Natural killer cell (primary cell): ENCODE data around the gene TEAD1. TPM values are rescaled to one million over a fixed set of nuclear protein-coding genes. Genes with fewer than 3 reads are reported as not detected.

Source experiments
- ATAC-seq, 3 donors: fragments of 150-1000 bp in 2 of 3; fragments of 200-7000 bp in 1 of 3; cut with Tn5 transposase; 1 replicate in 1 of 3; 2 replicates in 2 of 3; pipeline ENCODE4 v1.10.0; 2021; ENCODE audit warnings: mild to moderate bottlenecking in 2 of 3, moderate library complexity in 2 of 3
- DNase-seq, 2 donors: peaks; one replicate each; pipeline versions ENCODE4 v3.0.0 to v3.0.0-alpha.2; 2013 to 2021; ENCODE audit warnings: mixed read lengths in 1 of 2
- H3K27ac ChIP-seq: one replicate; pipeline ENCODE4 v1.5.1; 2013; ENCODE audit warnings: mild to moderate bottlenecking, low read length
- H3K27me3 ChIP-seq: one replicate; pipeline ENCODE4 v1.6.1; 2013; ENCODE audit warnings: low read length; ENCODE audit not compliant: control insufficient read depth, insufficient read depth
- H3K36me3 ChIP-seq: one replicate; pipeline ENCODE4 v1.6.1; 2013; ENCODE audit warnings: low read length; ENCODE audit not compliant: control insufficient read depth, insufficient read depth
- H3K4me1 ChIP-seq: one replicate; pipeline ENCODE4 v1.6.1; 2013; ENCODE audit warnings: low read length; ENCODE audit not compliant: control insufficient read depth, insufficient read depth
- H3K4me3 ChIP-seq: one replicate; pipeline ENCODE4 v1.5.1; 2013; ENCODE audit warnings: low read length
- H3K9me3 ChIP-seq: one replicate; pipeline ENCODE4 v1.6.1; 2013; ENCODE audit warnings: low read length; ENCODE audit not compliant: control insufficient read depth, insufficient read depth
- H3K27ac Mint-ChIP-seq, 2 donors: one replicate each; pipeline ENCODE4 v1.8.0; 2022; ENCODE audit warnings: mild to moderate bottlenecking in 2 of 2, mixed read lengths in 2 of 2, moderate library complexity in 1 of 2
- H3K27me3 Mint-ChIP-seq, 2 donors: one replicate each; pipeline ENCODE4 v1.8.0; 2022; ENCODE audit warnings: low read depth in 2 of 2, mixed read lengths in 2 of 2
- H3K36me3 Mint-ChIP-seq: one replicate; pipeline ENCODE4 v1.8.0; 2022; ENCODE audit warnings: mixed read lengths
- H3K4me1 Mint-ChIP-seq, 2 donors: one replicate each; pipeline ENCODE4 v1.8.0; 2022; ENCODE audit warnings: mixed read lengths in 2 of 2
- H3K4me3 Mint-ChIP-seq: one replicate; pipeline ENCODE4 v1.8.0; 2022; ENCODE audit warnings: mild to moderate bottlenecking, moderate library complexity, mixed read lengths
- H3K9me3 Mint-ChIP-seq, 2 donors: one replicate each; pipeline ENCODE4 v1.8.0; 2022; ENCODE audit warnings: mixed read lengths in 2 of 2
- WGBS: methylation state at CpG from one replicate; pipeline ENCODE4 v1.1.7; 2013; ENCODE audit warnings: missing lambda C conversion rate; ENCODE audit not compliant: insufficient coverage; 5-methylcytosine and 5-hydroxymethylcytosine counted together
- intact Hi-C: fragments of 100-400 bp; cut with micrococcal nuclease; formaldehyde crosslinking; loops from one replicate; pipeline ENCODE4 v1.14.2; 2022
- total RNA-seq, 4 donors: library from RNA; stranded (reverse); fragments of 120-200 nt in 1 of 4; gene quantifications; one replicate each; pipeline versions ENCODE4 v1.2.3 to v1.2.4, GENCODE V29; 2013 to 2022
- TF ChIP-seq, protein P1 (sequence below): fragments of 200-600 bp; IDR thresholded peaks from one replicate; pipeline ENCODE4 v1.8.0; 2022; ENCODE audit warnings: antibody characterized with exemption

The TEAD1 gene
- total RNA-seq, 3 donors from 2014 or later (not counting 1 experiment from before 2014, with no cell fraction given), result not detected

DNA sequence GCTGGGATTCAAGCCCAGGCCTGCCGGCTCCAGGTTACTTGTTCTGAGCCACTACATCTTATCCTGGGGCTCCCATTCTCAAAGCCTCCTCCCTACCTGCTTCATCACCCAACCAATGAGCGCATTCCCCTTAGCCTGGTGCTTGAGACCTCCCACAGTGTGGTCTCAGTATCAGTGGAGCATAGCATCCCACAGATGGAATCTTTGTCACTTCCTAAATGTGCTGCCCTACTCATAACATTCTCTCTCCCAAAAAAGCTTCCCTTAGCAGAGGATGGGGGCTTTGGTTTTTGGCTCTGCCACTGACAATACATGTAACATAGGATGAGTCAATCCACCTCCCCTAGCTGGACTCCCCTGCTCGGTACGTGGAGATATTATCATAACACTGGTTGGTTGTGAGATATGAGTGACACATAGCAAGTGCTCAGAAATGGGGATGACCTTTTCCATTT lies 28.8 kb downstream of the TEAD1 start:
- Histone ChIP-seq H3K4me1 (no peaks in the 10 kb centered on the region), H3K27ac (no peak overlapping the region), H3K36me3 (no peaks in the 10 kb centered on the region), H3K4me3 (no peak overlapping the region), H3K9me3 (no peaks in the 10 kb centered on the region), H3K27me3 (peaks cover 4% of the 10 kb centered on the region)
- TF ChIP-seq, protein P1, sequence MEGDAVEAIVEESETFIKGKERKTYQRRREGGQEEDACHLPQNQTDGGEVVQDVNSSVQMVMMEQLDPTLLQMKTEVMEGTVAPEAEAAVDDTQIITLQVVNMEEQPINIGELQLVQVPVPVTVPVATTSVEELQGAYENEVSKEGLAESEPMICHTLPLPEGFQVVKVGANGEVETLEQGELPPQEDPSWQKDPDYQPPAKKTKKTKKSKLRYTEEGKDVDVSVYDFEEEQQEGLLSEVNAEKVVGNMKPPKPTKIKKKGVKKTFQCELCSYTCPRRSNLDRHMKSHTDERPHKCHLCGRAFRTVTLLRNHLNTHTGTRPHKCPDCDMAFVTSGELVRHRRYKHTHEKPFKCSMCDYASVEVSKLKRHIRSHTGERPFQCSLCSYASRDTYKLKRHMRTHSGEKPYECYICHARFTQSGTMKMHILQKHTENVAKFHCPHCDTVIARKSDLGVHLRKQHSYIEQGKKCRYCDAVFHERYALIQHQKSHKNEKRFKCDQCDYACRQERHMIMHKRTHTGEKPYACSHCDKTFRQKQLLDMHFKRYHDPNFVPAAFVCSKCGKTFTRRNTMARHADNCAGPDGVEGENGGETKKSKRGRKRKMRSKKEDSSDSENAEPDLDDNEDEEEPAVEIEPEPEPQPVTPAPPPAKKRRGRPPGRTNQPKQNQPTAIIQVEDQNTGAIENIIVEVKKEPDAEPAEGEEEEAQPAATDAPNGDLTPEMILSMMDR, result no peak
- no peaks in the 10 kb centered on the region for H3K9me3 Mint-ChIP-seq
- no peak for ATAC-seq
- no peak for DNase-seq
- no peak overlapping the region for H3K4me3 Mint-ChIP-seq
- no peaks in the 10 kb centered on the region for H3K4me1 Mint-ChIP-seq
- intact Hi-C loops, result no loop called here
- H3K36me3 Mint-ChIP-seq, result no peaks in the 10 kb centered on the region
- 92% methylated on average over 2 of the region's 4 CpGs for WGBS
- no peak overlapping the region for H3K27ac Mint-ChIP-seq
- peaks cover 37 to 69% of the 10 kb centered on the region in 2 donors for H3K27me3 Mint-ChIP-seq

DNA sequence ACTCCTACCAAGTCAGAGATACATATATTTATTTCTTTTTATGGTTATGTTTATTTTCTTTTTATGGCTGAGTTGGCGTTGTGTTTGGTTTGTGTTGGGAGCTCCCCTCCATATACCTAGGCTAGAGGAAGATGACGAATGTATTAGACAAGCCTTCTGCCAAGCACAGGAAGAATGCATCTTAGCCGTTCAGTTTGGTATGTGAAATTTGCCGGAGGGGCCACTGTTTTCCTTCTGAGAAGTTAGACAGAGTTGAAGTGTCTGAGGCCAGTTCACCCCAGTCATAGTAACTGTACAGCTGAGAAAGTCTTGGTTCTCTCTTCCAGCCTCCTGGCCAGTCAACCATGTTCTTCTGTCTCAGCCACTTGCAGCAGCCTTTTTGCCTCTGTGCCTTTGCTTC lies 29.8 kb downstream of the TEAD1 start:
- Histone ChIP-seq H3K27ac (no peak overlapping the region), H3K4me3 (no peak overlapping the region), H3K36me3 (no peaks in the 10 kb centered on the region), H3K27me3 (peaks cover 5% of the 10 kb centered on the region), H3K4me1 (no peaks in the 10 kb centered on the region), H3K9me3 (no peaks in the 10 kb centered on the region)
- DNase-seq, result no peak
- Mint-ChIP-seq H3K36me3 (no peaks in the 10 kb centered on the region), H3K4me3 (no peak overlapping the region), H3K27me3 (peaks cover 35 to 63% of the 10 kb centered on the region in 2 donors), H3K4me1 (no peaks in the 10 kb centered on the region), H3K9me3 (no peaks in the 10 kb centered on the region), H3K27ac (no peak overlapping the region)
- TF ChIP-seq, protein P1, result no peak
- intact Hi-C loops, result no loop called here
- 54% methylated on average over 3 of the region's 4 CpGs for WGBS
- ATAC-seq, result no peak

DNA sequence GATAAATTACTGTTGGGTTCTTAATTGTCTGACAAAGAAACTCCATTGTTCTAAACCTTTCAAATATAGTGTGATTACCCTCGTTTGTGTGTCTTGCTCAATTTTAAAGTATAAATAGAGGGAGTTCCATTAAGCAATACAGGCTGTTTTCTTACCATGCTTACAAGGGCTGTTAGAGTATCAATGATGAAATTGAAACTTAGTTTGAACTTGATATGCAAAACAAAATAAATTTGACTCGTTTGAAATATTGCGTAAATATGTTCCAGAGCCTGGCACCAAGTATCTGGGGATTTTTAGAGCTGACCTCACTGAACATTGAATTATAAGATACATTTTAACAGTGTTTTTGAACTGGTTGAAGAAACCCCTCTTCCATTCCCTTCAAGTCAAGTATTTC lies 31.7 kb downstream of the TEAD1 start:
- Mint-ChIP-seq H3K36me3 (no peaks in the 10 kb centered on the region), H3K4me1 (no peaks in the 10 kb centered on the region), H3K27me3 (peaks cover 35 to 49% of the 10 kb centered on the region in 2 donors), H3K4me3 (no peak overlapping the region), H3K27ac (no peak overlapping the region), H3K9me3 (no peaks in the 10 kb centered on the region)
- Histone ChIP-seq H3K27ac (no peak overlapping the region), H3K27me3 (peaks cover 5% of the 10 kb centered on the region), H3K4me1 (no peaks in the 10 kb centered on the region), H3K4me3 (no peak overlapping the region), H3K9me3 (no peaks in the 10 kb centered on the region), H3K36me3 (no peaks in the 10 kb centered on the region)
- ATAC-seq (no peak), DNase-seq (no peak)
- TF ChIP-seq, protein P1, result no peak
- intact Hi-C loops, result no loop called here
- 56% methylated on average over 3 of the region's 3 CpGs for WGBS
